Measurements from ENCODE around the gene TEAD1.
A peak's percentile ranks its signal among the peaks of the same experiment; 100 is the strongest.

TEAD1 gene

DNA sequence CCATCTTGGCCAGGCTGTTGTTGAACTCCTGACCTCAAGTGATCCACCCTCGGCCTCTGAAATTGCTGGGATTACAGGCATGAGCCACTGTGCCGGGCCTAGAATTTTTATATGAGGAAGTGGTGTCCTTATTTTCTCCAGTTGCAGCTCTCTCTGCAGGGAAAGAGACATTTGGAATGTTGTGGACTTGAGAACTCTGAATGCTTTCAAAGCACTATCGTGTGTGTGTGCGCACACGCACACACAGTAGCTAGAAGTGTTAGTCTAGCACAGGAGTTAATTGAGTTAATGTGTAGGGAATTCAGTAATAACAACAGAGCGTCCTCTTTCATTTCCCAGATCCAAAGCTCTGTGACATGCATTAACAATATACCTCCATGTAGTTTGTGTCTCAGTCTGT is 170.9 kb downstream of the TEAD1 start:
- DNase-seq: no peak

DNA sequence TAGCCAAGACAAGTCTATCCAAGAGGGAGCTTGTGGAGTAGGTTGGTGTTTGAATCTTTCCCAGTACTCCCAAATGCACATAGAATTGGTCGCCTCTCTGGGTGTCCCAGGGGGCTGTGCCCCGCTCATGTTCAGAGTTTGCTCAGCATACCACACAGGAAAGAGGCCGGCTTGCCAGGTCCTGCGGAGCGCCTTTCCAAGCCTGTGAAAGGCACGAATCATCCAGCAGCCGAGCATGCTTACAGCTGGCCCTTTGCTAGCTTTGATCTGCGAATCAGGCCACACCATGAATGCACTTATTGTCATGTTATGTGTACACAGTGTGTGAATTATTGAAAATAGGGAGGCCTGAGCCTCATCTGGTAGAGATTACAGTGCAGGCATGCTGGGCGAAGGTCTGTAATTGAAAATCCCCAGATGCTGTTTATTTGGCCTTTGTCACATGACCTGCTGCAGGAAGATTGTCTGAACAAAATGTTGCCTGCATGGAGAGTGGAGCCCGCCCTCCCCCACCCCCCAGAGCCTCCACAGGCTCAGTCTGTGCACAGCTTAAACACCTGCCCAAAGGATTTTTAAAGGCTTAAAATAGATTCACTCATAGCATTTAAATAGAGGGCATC is 171.6 kb downstream of the TEAD1 start:
- DNase-seq: peak; percentile 94

GRCh38 chr11:12846786-12847615 is 172.8 kb downstream of the TEAD1 start:
- DNase-seq: no peak

DNA sequence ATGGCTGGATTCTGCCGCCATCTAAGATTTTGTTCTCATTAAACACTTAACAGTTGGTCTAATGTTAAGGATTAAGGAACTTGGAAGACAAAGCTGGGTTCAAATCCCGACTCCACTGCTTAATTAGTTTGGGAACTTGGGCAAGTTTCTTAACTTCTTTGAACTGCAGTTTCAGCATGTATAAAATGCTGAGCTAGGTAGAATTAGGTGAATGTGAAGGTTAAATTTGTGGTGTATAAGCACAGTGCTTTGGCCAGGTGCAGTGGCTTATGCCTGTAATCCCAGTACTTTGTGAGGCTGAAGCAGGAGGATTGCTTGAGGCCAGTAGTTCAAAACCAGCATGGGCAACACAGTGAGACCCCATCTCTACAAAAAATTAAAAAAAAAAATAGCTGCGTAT is 174.2 kb downstream of the TEAD1 start:
- no peak for DNase-seq

DNA sequence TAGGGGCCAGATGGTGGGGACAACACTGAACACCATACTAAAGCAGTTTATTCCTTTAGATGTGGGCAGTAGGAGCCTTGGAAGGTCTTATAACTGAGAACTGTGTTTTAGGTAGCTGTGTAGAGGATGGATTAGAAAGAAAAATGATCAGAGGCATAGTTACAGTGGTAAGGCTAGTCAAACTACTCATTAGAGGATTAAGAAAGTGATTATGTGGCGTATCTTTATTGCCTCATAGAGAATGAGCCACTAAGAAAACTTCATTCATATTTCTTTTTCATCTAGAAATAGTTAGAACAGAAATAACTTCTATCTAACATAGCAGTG is 179.1 kb downstream of the TEAD1 start:
- DNase-seq: no peak

GRCh38 chr11:12853652-12854296 is 179.6 kb downstream of the TEAD1 start:
- DNase-seq: no peak

DNA sequence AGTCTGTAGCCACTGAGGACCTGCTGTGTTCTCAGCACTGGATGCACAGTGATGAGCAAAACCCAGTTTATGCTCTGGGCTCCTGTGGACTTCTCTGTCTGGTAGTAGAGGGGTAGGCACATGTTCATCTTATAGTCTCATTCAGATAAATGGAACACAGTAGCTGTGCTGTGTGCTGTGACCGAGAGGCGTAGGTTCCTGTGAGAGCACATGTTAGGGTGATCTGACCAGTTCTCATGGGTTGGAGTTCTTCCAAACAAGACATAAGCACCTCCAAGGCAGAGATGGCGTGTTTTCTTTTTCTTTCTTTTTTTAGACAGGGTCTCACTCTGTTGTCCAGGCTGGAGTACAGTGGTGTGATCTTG is 180.1 kb downstream of the TEAD1 start:
- no peak for DNase-seq

- DNase-seq: no peak
Observed at GRCh38 chr11:12854829-12855228, 180.6 kb downstream of the TEAD1 start.

- no peak for DNase-seq
Observed at GRCh38 chr11:12856338-12856737, 182.1 kb downstream of the TEAD1 start.

DNA sequence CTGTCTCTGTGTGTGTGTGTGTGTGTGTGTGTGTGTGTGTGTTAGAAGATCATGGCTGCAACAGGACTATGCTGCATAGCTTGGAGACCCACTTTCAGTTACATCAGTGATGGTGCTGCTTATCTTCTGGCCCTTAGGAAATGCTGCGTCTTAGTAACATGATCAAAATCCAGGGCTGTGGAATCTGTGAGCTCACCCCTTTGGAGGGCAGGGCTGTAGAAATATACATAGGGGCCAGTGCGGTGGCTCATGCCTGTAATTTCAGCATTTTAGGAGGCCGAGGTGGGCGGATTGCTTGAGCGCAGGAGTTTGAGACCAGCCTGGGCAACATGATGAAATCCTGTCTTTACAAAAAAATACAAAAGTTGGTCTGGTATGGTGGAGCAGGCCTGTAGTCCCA is 183.4 kb downstream of the TEAD1 start:
- no peak for DNase-seq

DNA sequence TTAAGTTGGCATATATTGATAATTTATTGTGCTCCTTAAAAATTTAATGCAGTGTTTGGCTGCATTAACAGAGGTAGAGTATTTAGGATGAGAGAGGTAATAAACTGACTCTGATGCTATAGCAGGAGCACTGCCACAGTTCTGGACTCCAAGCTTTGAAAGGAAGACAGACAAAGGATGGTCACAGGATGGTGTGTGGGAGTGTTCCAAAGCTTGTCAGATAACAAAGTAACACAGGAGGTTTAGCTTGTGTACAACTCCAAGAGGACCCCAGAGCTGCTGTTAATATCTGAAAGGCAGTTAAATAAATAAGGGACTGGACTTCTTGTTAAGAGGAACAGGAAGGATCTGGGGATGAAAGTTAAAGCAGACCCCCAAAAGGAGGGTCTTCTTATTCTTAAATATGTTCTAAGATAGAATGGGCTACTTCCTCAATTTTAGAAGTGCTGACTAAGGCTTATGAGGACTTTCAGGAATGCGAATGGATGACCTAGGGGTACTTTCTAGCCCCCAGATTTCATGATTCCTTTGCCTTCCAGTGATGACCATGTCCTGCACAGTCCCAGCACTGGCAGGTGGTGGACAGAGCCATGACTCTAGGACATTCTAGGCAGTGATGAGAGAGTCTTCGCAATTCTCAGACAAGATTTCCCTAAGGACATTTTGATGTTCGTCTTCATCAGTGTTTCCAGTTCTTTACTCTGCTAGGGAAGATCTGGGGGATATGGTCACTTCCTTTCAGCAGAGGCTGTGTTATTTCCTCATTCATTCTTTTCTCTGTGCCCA is 185.8 kb downstream of the TEAD1 start:
- DNase-seq: no peak

GRCh38 chr11:12860827-12861226 is 186.6 kb downstream of the TEAD1 start:
- no peak for DNase-seq

DNA sequence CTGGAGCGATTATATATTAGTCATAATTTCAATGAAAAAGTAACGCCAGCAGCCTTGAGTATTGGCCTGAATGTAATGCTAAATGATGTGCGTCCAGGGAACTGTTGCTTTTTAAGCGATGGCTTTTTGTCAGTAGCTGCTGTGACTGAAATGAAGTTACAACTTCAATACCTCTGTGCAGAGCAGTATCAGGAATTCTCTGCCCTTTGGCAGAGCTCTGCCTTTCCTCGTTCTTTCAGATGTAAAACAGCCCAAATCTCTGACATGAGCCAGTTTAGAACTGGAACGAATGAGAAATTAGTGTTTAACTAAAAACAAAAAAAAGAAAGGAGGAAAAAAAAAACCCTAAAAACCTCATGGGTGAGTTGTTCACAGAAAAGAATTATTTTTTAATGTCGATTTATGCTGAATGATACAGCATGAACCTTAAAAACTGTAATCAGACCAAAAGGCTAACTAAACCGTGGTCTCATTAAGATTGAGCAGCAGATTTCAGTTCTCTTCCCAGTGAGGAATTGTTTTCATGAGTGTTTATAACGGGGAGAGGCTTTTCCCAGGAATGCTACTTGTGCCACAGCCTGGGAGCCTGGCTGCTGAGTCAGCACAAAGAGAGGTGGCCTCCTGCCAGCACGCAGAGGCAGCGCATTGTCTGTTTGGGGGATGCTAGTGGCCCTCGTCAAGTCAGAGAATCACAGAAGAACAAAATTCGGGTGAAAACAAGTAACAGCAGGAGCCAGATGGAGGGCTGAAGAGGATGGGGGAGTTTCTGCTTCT is 188.7 kb downstream of the TEAD1 start:
- no peak for DNase-seq

DNA sequence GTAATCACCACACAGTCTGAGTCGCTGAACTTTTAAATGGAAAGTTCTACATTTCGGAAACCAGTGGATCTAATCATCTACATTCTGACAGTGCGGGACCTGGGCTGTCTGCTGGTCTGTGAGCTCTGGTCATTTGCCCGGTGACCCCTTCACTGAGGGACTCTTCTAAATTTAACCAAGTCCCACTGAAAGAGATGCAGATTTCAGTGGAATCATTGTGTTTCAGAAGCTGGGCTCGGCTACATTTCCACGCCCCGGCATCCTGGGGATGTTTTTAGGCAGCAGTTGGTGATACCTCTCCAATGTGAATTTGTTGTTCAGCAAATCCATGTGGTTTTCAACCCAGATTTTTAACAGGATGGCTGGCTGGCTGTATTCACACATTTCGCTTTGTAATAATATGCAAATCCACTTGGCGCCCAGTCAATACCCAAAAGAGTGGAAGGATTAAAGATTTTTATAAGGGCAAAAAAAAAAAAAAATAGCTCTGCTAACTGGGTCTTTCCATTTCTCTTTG is 189.4 kb downstream of the TEAD1 start:
- no peak for DNase-seq

DNA sequence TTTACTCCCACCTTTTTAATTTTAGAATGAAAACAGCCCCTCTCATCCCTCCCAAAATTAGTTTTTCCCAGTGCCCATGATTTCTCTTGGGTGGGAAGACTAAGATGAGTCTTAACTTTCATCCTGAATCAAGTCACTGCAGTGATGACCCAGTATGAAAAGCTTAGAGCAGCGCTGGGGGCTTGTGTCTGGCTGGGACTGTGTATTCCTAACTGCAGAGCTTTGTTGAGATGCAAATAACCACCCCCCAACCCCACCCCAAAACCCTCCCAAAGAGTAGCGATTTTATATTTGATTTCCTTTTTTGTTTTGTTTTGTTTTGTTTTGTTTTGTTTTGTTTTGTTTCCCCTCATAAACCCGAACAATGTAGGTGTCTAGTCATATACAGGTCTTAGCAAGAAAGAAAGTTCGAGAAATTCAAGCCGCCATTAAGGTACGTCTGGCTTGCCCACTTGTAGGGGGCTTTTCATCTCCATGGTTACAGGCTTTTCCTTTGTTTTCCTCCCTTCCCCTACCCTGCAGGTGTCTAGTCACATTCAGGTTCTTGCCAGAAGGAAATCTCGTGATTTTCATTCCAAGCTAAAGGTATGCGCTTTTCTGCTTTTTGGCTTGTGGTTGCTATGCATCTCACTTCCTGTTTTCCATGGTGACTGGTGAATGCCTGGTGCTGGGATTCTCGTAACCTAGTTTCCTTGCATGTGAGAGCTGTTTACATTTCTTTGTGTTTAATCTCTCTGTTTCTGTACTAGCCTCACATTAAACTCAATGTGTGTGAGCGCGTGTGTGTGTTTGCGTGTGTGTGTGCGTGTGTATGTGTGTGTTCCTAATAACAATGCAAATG is 190.3 kb downstream of the TEAD1 start:
- no peak for DNase-seq

DNA sequence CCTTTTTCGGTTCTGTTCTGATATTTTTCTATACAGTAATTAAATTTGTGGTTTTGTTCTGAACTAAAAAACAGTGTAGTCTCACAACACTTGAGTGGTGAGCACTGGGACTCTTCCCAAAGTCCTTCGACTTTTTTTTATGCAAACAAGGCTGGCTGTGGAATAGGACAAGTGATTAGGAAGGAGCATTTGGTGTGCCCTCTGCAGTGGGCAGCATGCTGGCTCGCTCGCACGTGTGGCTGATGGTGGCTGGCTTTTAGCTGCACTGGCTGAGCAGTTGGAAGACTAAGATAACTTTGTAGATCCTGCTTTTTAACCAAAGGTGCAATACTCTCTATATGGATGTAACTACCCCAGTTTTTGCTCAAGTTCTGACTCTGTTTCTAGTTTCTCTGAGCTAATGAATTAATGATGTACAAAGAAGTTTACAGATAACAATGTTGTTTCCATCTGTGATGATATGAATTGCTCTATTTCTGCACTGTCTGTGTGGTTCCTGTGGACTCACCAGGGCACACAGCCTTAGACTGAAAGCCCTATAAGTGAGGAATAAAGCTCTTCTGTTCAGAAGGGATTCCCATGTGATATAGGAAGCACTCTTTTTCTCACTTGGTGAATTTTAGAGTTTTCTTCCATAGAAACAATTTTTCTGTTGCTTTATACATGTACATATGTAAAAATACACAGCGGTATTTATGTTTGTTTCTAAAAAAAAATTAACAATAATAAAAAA is 191.8 kb downstream of the TEAD1 start:
- no peak for DNase-seq

DNA sequence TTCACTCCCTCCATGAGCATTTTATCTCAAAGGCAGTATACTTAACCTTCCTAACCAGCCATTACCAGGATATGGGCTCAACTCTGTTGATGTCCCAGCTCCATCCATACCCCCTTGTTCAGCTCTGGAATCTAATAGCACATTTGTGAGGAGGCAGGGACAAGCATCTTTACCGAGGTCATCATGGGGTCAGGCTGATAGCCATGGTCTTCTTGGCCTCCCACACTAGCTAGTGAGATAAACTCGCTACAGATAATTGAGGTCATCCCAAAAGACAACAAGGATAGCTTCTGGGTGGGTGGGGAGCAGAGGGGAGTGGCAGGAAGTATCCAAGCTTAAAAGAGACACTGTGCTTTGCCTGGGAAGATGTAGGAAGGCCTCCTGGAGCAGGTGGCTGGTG is 193.3 kb downstream of the TEAD1 start:
- no peak for DNase-seq

DNA sequence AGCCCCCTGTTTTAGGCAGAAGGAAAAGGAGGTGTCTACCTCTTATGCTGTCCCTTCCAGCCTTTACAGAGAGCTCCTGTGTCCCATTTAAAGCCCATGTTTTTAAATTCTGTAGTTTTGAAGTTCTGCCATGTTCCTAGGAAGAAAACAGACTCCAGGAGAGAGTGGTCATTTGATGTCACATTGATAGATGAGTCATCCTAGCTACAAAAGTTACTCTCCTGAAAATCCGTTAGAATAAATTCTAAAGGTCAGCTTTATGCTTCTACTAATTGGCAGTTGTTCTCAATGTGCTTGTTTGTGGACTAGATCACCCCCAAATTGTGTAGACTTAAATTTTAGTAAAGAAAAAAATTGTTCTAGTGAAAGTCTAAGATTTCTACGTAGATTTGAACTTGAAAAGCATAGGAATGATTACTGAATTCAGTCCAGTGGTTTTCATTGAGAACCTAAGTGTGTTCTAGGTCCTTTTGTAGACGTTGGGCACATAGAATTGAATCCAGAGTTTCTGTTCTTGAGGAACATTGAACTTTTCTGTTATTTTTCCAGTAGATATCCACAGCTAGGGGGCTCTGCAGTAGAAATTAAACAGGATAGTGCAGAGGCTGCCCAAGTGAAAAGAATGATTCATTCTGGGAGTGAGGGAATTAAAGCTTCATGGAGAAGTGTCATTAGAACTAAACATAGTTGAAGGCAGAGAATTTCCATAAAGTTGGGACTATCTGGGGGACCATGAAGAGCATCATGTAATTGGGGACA is 194.3 kb downstream of the TEAD1 start:
- DNase-seq: no peak

GRCh38 chr11:12871241-12871640 is 197.0 kb downstream of the TEAD1 start:
- DNase-seq: no peak

- no peak for DNase-seq
Observed at GRCh38 chr11:12871788-12872321, 197.6 kb downstream of the TEAD1 start.
